ENCODE measurements around the gene SYNGR4.

SYNGR4 gene

GRCh38 chr19:48396824-48397176 lies 32.6 kb downstream of the SYNGR4 start:
- no peak for DNase-seq (ENCODE audit: low read depth)

DNA sequence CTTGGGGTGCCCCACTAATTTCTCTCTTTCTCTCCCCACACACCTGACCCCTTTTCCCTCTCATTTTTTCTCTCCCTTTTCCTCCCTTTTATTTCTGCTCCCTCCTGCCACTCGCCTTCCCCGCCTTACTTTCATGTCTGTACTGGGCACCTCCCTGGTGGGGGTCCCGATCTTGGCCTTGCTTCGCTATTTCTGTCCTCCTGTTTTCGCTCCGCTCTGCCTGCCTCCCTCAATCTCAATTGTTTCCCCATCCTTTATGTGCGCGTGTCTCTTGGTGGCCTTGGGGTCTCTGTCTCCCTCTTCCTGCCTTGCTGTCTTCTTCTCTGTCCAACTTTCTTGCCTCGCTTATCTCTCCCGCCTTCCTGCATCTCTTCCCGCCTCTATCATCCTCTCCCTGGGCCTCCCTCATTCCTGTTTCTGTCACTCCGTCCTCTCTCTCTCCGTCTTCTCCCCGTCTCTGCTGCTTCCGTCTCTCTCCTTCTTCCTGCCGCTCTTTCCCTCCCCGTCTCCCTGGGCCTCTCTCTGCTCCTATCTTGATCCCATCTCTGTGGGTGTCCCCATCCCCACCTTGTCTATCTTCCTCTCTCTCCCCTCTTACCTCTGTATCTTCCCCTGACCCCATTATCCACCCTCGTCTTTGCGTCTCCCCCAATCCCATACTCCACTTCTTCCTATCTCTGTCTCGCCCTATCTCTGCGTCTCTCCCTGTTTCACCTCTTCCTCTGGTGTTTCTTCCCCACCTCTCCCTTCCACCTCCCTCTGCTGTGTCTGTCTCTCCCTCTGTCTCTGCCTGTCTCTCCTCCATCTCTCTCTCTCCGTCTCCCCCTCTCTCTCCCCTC lies 33.3 kb downstream of the SYNGR4 start:
- no peak for DNase-seq (ENCODE audit: low read depth)

GRCh38 chr19:48398102-48398374 lies 33.9 kb downstream of the SYNGR4 start:
- no peak for DNase-seq (ENCODE audit: low read depth)

DNA sequence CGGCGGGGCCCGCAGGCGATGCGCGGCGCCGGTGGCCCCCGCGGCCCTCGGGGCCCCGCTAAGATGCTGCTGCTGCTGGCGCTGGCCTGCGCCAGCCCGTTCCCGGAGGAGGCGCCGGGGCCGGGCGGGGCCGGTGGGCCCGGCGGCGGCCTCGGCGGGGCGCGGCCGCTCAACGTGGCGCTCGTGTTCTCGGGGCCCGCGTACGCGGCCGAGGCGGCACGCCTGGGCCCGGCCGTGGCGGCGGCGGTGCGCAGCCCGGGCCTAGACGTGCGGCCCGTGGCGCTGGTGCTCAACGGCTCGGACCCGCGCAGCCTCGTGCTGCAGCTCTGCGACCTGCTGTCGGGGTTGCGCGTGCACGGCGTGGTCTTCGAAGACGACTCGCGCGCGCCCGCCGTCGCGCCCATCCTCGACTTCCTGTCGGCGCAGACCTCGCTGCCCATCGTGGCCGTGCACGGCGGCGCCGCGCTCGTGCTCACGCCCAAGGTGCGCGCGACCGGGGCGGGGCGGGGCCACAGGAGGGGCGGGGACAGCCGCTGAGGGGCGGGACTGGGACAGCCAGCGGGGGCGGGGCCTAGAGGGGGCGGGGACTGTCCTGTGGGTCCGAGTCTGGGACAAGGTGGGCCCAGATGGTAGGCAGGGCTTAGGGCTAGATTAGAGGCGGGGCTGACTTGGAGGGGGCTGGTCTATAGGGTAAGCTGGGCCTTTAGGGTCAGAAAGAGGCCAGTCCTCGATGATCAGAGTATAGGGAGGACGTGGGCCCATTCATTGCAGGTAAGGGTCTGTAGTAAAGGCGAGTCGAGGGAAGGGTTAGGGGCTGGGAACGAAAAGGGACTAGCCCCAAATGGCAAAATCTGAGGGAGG lies 34.4 kb downstream of the SYNGR4 start:
- DNase-seq (ENCODE audit: low read depth): peak; percentile 74

DNA sequence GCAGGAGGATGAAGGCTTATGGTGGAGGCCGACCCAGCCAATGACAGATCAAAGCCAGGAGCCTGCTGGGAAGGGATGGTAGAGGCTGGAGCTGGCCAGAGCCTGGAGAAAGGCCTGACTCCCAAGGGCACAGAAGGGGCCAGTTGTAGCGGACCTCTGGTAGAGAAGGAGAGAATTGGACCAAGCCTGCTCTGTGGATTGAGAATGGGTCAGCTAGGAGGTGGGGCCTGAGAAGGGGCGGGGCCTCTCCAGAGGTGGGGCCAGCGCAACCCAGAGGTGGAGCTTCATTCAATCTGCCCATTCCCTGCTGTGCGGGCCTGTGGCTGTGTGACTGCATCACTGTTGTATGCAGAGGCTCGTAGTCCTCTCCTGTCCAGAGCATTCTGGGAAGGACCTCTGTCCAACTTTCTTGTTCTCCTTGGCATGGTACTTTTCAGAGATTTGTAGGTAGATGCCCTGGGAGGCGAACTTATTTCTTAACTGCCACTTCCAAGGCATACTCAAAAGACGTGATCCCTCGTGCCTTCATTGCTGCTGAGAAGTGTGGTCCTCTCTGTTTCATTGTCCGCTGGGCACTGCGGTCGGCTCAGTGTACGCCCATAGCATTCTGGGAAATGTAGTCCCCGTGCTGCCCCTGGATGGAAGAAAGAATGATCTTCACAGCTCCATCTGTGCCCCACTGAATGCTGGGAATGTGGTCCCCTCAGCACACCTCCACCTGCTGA lies 36.0 kb downstream of the SYNGR4 start:
- no peak for DNase-seq (ENCODE audit: low read depth)

GRCh38 chr19:48401287-48401686 lies 37.1 kb downstream of the SYNGR4 start:
- no peak for DNase-seq (ENCODE audit: low read depth)

- DNase-seq (ENCODE audit: low read depth): no peak
These were observed 39.4 kb downstream of the SYNGR4 start for GRCh38 chr19:48403606-48404005.

- DNase-seq (ENCODE audit: low read depth): no peak
These were observed 41.0 kb downstream of the SYNGR4 start for GRCh38 chr19:48405010-48405659.

- DNase-seq (ENCODE audit: low read depth): no peak
These were observed 41.7 kb downstream of the SYNGR4 start for GRCh38 chr19:48405850-48406249.

GRCh38 chr19:48413879-48414587 lies 49.9 kb downstream of the SYNGR4 start:
- no peak for DNase-seq (ENCODE audit: low read depth)

GRCh38 chr19:48415395-48415794 lies 51.2 kb downstream of the SYNGR4 start:
- DNase-seq (ENCODE audit: low read depth): peak; percentile 56

- DNase-seq (ENCODE audit: low read depth): no peak
These were observed 51.6 kb downstream of the SYNGR4 start for GRCh38 chr19:48415806-48416221.

GRCh38 chr19:48417421-48417820 lies 53.3 kb downstream of the SYNGR4 start:
- DNase-seq (ENCODE audit: low read depth): no peak

- DNase-seq (ENCODE audit: low read depth): no peak
These were observed 54.3 kb downstream of the SYNGR4 start for GRCh38 chr19:48418317-48419064.

- peak; percentile 35 for DNase-seq (ENCODE audit: low read depth)
These were observed 55.2 kb downstream of the SYNGR4 start for GRCh38 chr19:48419158-48419920.

DNA sequence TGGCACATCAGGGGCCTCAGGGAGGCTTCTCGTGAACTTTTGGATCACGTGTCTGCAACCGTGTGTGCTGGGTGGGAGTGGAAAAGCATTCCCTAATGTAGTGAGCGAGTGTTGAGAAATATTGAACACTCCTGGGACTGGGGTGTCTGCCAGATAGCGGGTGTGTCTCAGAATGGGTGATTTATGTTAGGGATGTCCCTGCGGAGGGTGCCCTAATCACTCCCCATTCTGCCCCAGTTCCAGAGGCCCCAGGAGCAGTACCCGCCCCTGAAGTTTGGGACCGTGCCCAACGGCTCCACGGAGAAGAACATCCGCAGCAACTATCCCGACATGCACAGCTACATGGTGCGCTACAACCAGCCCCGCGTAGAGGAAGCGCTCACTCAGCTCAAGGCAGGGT lies 57.4 kb downstream of the SYNGR4 start:
- DNase-seq (ENCODE audit: low read depth): no peak

DNA sequence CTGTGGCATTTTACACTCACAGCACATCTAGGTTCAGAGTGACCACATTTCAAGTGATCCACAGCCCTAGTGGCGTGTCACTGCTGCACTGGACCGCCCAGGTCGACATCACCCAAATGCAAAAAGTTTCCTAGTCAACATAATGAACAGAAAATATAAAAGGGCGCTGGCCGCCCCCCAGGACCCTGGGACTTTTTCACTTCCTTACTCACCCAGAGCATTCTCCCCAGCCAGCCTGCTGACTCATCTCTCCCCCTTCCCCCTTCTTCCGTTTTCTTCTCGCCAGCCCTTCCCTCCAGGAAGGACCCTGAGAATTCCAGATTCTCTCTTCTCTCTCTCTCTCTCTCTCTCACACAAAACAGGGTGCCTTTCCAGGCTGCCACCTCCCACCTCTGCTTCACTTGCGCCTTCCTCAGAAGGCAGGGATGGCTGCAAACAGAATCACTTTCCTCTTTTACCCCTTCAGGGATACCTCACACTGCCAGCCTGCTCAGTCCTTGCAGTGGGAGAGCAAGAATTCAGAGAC lies 60.6 kb downstream of the SYNGR4 start:
- DNase-seq (ENCODE audit: low read depth): no peak
